SK-N-SH treated with all-trans-retinoic acid at 6 μM for 48 hours (cell line): ENCODE results near the gene POLR1B.

Experiments used
- BACH2 ChIP-seq: fragments of 250-450 bp; sonication (Bioruptor Pico); IDR thresholded peaks from 2 replicates; pipeline ENCODE4 v1.9.0; 2021; ENCODE audit warnings: mild to moderate bottlenecking, borderline replicate concordance
- ESRRG ChIP-seq: fragments of 250-450 bp; sonication (Bioruptor Pico); IDR thresholded peaks from 2 replicates; pipeline ENCODE4 v1.6.1; 2021; ENCODE audit warnings: mild to moderate bottlenecking
- ISL1 ChIP-seq: fragments of 250-450 bp; sonication (Bioruptor Pico); IDR thresholded peaks from 2 replicates; pipeline ENCODE4 v2.1.2; 2022; ENCODE audit warnings: mild to moderate bottlenecking, moderate library complexity
- OSR1 ChIP-seq: fragments of 250-450 bp; sonication (Bioruptor Pico); IDR thresholded peaks from 2 replicates; pipeline ENCODE4 v1.8.0; 2022; ENCODE audit warnings: moderate library complexity, mild to moderate bottlenecking, inconsistent platforms
- POU6F1 ChIP-seq: fragments of 250-450 bp; sonication (Bioruptor Pico); IDR thresholded peaks from 2 replicates; pipeline ENCODE4 v1.8.0; 2021; ENCODE audit warnings: low read depth, mild to moderate bottlenecking, moderate library complexity, borderline replicate concordance
- SNAI2 ChIP-seq: fragments of 250-450 bp; sonication (Bioruptor Pico); IDR thresholded peaks from 2 replicates; pipeline ENCODE4 v1.5.0; 2020; ENCODE audit warnings: mild to moderate bottlenecking, moderate library complexity
- ZFP3 ChIP-seq: fragments of 250-450 bp; sonication (Bioruptor Pico); IDR thresholded peaks from 2 replicates; pipeline ENCODE4 v1.5.0; 2020; ENCODE audit warnings: mild to moderate bottlenecking, moderate library complexity
- TF ChIP-seq, protein P1 (sequence below): fragments of 250-450 bp; sonication (Bioruptor Pico); IDR thresholded peaks from 2 replicates; pipeline ENCODE4 v1.8.0; 2020; ENCODE audit warnings: mild to moderate bottlenecking, moderate library complexity, borderline replicate concordance
- TF ChIP-seq, protein P2 (sequence below): fragments of 250-450 bp; sonication (Bioruptor Pico); IDR thresholded peaks from 2 replicates; pipeline ENCODE4 v1.5.1; 2020; ENCODE audit warnings: low read depth, mild to moderate bottlenecking, moderate library complexity

DNA sequence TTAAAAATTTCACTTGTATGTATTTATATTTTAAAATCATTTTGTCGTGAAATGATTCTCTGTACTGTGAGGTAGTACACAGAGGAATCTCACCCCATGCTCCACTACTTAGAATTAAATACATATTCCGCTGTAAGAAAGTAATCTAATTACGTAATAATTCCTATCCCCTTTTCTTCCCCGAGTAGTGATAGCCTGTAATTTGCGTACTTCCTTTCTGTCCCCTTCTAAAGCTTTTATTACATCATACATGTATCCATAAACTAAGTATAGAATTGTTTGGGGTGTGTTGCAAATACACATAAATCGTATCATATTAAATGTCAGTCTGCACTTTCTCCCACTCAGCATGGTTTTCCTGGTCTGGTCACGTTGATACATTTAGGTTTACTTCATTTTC lies 29.7 kb downstream of the POLR1B start:
- TF ChIP-seq, protein P1, sequence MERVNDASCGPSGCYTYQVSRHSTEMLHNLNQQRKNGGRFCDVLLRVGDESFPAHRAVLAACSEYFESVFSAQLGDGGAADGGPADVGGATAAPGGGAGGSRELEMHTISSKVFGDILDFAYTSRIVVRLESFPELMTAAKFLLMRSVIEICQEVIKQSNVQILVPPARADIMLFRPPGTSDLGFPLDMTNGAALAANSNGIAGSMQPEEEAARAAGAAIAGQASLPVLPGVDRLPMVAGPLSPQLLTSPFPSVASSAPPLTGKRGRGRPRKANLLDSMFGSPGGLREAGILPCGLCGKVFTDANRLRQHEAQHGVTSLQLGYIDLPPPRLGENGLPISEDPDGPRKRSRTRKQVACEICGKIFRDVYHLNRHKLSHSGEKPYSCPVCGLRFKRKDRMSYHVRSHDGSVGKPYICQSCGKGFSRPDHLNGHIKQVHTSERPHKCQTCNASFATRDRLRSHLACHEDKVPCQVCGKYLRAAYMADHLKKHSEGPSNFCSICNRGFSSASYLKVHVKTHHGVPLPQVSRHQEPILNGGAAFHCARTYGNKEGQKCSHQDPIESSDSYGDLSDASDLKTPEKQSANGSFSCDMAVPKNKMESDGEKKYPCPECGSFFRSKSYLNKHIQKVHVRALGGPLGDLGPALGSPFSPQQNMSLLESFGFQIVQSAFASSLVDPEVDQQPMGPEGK (CRISPR knock-in tag) = no peak
- TF ChIP-seq POU6F1 (CRISPR knock-in tag) (no peak), BACH2 (no peak), ISL1 (CRISPR knock-in tag) (no peak), ZFP3 (CRISPR knock-in tag) (no peak), ESRRG (CRISPR knock-in tag) (no peak), SNAI2 (no peak), OSR1 (CRISPR knock-in tag) (no peak)
- TF ChIP-seq, protein P2, sequence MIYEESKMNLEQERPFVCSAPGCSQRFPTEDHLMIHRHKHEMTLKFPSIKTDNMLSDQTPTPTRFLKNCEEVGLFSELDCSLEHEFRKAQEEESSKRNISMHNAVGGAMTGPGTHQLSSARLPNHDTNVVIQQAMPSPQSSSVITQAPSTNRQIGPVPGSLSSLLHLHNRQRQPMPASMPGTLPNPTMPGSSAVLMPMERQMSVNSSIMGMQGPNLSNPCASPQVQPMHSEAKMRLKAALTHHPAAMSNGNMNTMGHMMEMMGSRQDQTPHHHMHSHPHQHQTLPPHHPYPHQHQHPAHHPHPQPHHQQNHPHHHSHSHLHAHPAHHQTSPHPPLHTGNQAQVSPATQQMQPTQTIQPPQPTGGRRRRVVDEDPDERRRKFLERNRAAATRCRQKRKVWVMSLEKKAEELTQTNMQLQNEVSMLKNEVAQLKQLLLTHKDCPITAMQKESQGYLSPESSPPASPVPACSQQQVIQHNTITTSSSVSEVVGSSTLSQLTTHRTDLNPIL (CRISPR knock-in tag) = no peak
